ENCODE data around the gene SETMAR. TPM values are rescaled to one million over a fixed set of nuclear protein-coding genes. Genes with fewer than 3 reads are reported as not detected.

Gene SETMAR
- polyA plus RNA-seq, 1 donor: 15.5 TPM

DNA sequence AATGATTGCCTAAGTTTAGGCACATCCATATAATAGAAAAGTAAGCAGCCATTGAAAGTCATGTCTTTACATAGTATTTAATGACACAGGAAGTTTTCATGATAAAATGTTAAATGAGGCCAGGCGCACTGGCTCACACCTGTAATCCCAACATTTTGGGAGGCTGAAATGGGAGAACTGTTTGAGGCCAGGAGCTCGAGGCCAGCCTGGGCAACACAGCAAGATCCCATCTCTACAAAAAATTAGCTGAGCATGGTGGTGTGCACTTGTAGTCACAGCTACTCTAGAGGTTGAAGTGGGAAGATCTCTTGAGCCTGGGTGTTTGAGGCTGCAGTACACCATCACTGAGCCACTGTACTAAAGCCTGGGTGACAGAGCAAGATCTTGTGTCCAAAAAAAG is 59.4 kb downstream of the SETMAR start:
- H3K4me3 ChIP-seq (ENCODE audit: low read length): no peak overlapping the region
- WGBS (ENCODE audit: insufficient coverage, low lambda C conversion rate): 100% methylated on average over 1 of the region's 2 CpGs
- H3K27me3 ChIP-seq (ENCODE audit: control insufficient read depth, insufficient read depth, low read length): no peaks in the 10 kb centered on the region
- H3K27ac ChIP-seq (ENCODE audit: low read length): no peak overlapping the region
- H3K9me3 ChIP-seq (ENCODE audit: control insufficient read depth, low read depth, low read length): no peaks in the 10 kb centered on the region
- peaks cover 6% of the 10 kb centered on the region for H3K36me3 ChIP-seq (ENCODE audit: control insufficient read depth, insufficient read depth, low read length)
- no peak for DNase-seq
- no peaks in the 10 kb centered on the region for H3K4me1 ChIP-seq (ENCODE audit: control insufficient read depth, insufficient read depth, low read length)

Other genes starting within 250 kb of the SETMAR start
- 29.3 TPM for gene SUMF1, start 163.9 kb downstream of the SETMAR start, polyA plus RNA-seq
- 12.7 TPM for gene ITPR1, start 190.0 kb downstream of the SETMAR start, polyA plus RNA-seq

Measured in large intestine (tissue), 3 donors.